Measurements from ENCODE around the gene ITSN1. TPM values are rescaled to one million over a fixed set of nuclear protein-coding genes. Genes with fewer than 3 reads are reported as not detected.

The ITSN1 gene
- polyA plus RNA-seq, 1 donor from 2014 or later: 35.1 TPM

GRCh38 chr21:33762803-33763581 is 120.7 kb downstream of the ITSN1 start:
- no peaks in the 10 kb centered on the region for H3F3A ChIP-seq (ENCODE audit: insufficient read depth, low read length, poor library complexity, severe bottlenecking)
- H3K9me3 ChIP-seq (ENCODE audit: low read length): no peaks in the 10 kb centered on the region
- no peaks in the 10 kb centered on the region for H3K9me2 ChIP-seq (ENCODE audit: insufficient read depth, low read length)
- H3K27me3 ChIP-seq (ENCODE audit: insufficient read depth, low read depth, low read length): no peaks in the 10 kb centered on the region
- H3K79me2 ChIP-seq (replicated peaks; ENCODE audit: insufficient read depth, low read length): no peaks in the 10 kb centered on the region
- TF ChIP-seq TAF1 (IDR thresholded peaks at IDR 0.05; ENCODE audit: low read depth) (no peak), SMC3 (conservative IDR thresholded peaks at IDR 0.05; ENCODE audit: poor library complexity) (no peak), EP300 (conservative IDR thresholded peaks at IDR 0.05; ENCODE audit: poor library complexity, severe bottlenecking) (no peak), REST (IDR thresholded peaks at IDR 0.05; ENCODE audit: borderline replicate concordance) (no peak), RAD21 (conservative IDR thresholded peaks at IDR 0.05) (no peak), EZH2 (IDR thresholded peaks at IDR 0.05; ENCODE audit: borderline replicate concordance, insufficient read depth, low read length, poor library complexity, severe bottlenecking) (no peak), MXI1 (conservative IDR thresholded peaks at IDR 0.05; ENCODE audit: poor library complexity, severe bottlenecking) (no peak), POLR2AphosphoS5 (IDR thresholded peaks at IDR 0.05) (no peak)
- TF ChIP-seq, protein P1, sequence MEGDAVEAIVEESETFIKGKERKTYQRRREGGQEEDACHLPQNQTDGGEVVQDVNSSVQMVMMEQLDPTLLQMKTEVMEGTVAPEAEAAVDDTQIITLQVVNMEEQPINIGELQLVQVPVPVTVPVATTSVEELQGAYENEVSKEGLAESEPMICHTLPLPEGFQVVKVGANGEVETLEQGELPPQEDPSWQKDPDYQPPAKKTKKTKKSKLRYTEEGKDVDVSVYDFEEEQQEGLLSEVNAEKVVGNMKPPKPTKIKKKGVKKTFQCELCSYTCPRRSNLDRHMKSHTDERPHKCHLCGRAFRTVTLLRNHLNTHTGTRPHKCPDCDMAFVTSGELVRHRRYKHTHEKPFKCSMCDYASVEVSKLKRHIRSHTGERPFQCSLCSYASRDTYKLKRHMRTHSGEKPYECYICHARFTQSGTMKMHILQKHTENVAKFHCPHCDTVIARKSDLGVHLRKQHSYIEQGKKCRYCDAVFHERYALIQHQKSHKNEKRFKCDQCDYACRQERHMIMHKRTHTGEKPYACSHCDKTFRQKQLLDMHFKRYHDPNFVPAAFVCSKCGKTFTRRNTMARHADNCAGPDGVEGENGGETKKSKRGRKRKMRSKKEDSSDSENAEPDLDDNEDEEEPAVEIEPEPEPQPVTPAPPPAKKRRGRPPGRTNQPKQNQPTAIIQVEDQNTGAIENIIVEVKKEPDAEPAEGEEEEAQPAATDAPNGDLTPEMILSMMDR (IDR thresholded peaks at IDR 0.05; ENCODE audit: poor library complexity, severe bottlenecking): no peak
- H3K9ac ChIP-seq (ENCODE audit: low read length): no peak overlapping the region
- H3K27ac ChIP-seq (ENCODE audit: low read length): no peak overlapping the region
- no peak overlapping the region for H3K4me3 ChIP-seq (ENCODE audit: low read length)
- no peak overlapping the region for H3K4me2 ChIP-seq (ENCODE audit: low read length)
- H2AFZ ChIP-seq (ENCODE audit: low read depth, low read length): no peak overlapping the region
- H3K36me3 ChIP-seq (ENCODE audit: insufficient read depth, low read length): no peaks in the 10 kb centered on the region
- H4K20me1 ChIP-seq (ENCODE audit: insufficient read depth): no peaks in the 10 kb centered on the region

GRCh38 chr21:33763582-33763899 is 121.2 kb downstream of the ITSN1 start:
- Histone ChIP-seq H2AFZ (ENCODE audit: low read depth, low read length) (no peak overlapping the region), H3K4me3 (ENCODE audit: low read length) (no peak overlapping the region), H3K36me3 (ENCODE audit: insufficient read depth, low read length) (no peaks in the 10 kb centered on the region), H3K9me2 (ENCODE audit: insufficient read depth, low read length) (no peaks in the 10 kb centered on the region), H3K9ac (ENCODE audit: low read length) (no peak overlapping the region), H3K27ac (ENCODE audit: low read length) (no peak overlapping the region), H3F3A (ENCODE audit: insufficient read depth, low read length, poor library complexity, severe bottlenecking) (no peaks in the 10 kb centered on the region), H3K27me3 (ENCODE audit: insufficient read depth, low read depth, low read length) (no peaks in the 10 kb centered on the region), H3K9me3 (ENCODE audit: low read length) (no peaks in the 10 kb centered on the region), H3K4me2 (ENCODE audit: low read length) (no peak overlapping the region), H3K79me2 (replicated peaks; ENCODE audit: insufficient read depth, low read length) (no peaks in the 10 kb centered on the region), H4K20me1 (ENCODE audit: insufficient read depth) (no peaks in the 10 kb centered on the region)
- no peak for TF ChIP-seq POLR2AphosphoS5 (IDR thresholded peaks at IDR 0.05)
- TF ChIP-seq MXI1 (conservative IDR thresholded peaks at IDR 0.05; ENCODE audit: poor library complexity, severe bottlenecking): no peak
- TF ChIP-seq EP300 (conservative IDR thresholded peaks at IDR 0.05; ENCODE audit: poor library complexity, severe bottlenecking): no peak
- TF ChIP-seq REST (IDR thresholded peaks at IDR 0.05; ENCODE audit: borderline replicate concordance): no peak
- TF ChIP-seq TAF1 (IDR thresholded peaks at IDR 0.05; ENCODE audit: low read depth): no peak
- no peak for TF ChIP-seq RAD21 (conservative IDR thresholded peaks at IDR 0.05)
